Measurements from ENCODE around the gene CNTN4.

GRCh38 chr3:2853651-2854050 is 755.0 kb downstream of the CNTN4 start:
- TF ChIP-seq POLR2AphosphoS5 (IDR thresholded peaks at IDR 0.05), result no peak
- no peak for TF ChIP-seq POLR2A (IDR thresholded peaks at IDR 0.05; ENCODE audit: low read depth)
- TF ChIP-seq CTCF (IDR thresholded peaks at IDR 0.05), result no peak
- no peak for TF ChIP-seq EP300 (IDR thresholded peaks at IDR 0.05)
